ENCODE data around the gene TDRD3. TPM values are rescaled to one million over a fixed set of nuclear protein-coding genes. Genes with fewer than 3 reads are reported as not detected.

The TDRD3 gene
- total RNA-seq, 1 experiment from 2014 or later: 21.4 TPM

DNA sequence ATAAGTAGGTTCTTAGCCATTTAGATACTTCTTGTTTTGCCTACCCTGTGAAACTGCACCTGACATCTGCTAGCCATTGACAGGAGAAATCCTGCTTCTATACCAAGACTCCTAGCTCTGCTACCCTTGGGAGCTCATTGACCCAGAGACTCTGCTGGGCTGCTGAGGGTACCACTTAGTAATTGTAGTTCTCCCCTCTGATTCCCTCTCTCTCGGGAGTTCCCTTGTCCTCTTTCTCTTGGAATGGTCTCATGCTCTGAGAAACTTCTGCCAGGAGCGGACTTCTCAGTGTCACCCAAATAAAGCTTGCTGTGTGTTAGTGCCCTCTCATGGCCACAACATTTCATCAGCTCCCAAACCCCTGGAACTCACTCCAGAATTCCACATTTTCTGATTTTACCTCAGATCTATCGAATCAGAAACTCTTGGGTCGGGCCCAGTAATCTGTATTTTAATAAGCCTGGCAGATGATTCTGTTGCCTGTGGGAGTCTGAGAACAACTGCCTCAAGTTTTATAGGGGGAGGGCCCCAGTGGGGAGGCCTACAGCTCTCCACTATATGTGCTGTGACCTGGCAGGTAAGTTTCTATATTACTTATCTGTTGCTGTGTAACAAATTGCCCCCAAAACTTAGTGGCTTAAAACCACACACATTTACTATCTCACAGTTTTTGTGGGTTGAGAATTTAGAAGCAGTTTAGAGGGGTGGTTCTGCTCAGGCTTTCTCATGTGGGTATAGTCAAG, 221.1 kb downstream of the TDRD3 start:
- peak; percentile 34 for DNase-seq (ENCODE audit: unreplicated experiment)
- POLR2A ChIA-PET: no interaction called here
- intact Hi-C loops (cut with micrococcal nuclease): loop anchor here (1.0 kb wide), 2 partner anchors 145 to 169 kb away; no protein-coding TSS in a partner anchor

DNA sequence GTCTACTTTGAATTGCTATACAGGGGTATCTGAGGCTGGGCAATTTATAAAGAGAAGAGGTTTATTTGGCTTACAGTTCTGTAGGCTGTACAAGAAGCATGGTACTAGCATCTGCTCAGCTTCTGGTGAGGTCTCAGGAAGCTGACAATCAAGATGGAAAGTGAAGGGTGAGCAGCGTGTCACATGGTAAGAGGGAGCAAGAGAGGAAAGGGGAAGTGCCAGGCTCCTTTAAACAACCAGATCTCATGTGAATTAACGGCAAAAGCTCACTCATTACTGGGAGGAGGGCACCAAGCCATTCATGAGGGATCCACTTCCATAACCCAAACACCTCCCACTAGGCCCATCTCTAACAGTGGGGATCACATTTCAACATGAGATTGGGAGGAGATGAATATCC, 222.4 kb downstream of the TDRD3 start:
- no peak overlapping the region for H3K27ac Mint-ChIP-seq (ENCODE audit: low read depth, unreplicated experiment)
- peaks cover 86% of the 10 kb centered on the region for H3K27me3 Mint-ChIP-seq (ENCODE audit: insufficient read depth, unreplicated experiment)
- H3K9me3 Mint-ChIP-seq (ENCODE audit: unreplicated experiment): no peaks in the 10 kb centered on the region
- intact Hi-C loops (cut with micrococcal nuclease): no loop called here
- H3K36me3 Mint-ChIP-seq (ENCODE audit: insufficient read depth, unreplicated experiment): peaks cover 6% of the 10 kb centered on the region
- no peak for DNase-seq (ENCODE audit: unreplicated experiment)
- CTCF ChIA-PET: no interaction called here
- TF ChIP-seq, protein P1, sequence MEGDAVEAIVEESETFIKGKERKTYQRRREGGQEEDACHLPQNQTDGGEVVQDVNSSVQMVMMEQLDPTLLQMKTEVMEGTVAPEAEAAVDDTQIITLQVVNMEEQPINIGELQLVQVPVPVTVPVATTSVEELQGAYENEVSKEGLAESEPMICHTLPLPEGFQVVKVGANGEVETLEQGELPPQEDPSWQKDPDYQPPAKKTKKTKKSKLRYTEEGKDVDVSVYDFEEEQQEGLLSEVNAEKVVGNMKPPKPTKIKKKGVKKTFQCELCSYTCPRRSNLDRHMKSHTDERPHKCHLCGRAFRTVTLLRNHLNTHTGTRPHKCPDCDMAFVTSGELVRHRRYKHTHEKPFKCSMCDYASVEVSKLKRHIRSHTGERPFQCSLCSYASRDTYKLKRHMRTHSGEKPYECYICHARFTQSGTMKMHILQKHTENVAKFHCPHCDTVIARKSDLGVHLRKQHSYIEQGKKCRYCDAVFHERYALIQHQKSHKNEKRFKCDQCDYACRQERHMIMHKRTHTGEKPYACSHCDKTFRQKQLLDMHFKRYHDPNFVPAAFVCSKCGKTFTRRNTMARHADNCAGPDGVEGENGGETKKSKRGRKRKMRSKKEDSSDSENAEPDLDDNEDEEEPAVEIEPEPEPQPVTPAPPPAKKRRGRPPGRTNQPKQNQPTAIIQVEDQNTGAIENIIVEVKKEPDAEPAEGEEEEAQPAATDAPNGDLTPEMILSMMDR (IDR thresholded peaks at IDR 0.05; ENCODE audit: unreplicated experiment): no peak
- BruUV-seq (replicated peaks): no TSS peak
- H3K4me1 Mint-ChIP-seq (ENCODE audit: insufficient read depth, unreplicated experiment): no peaks in the 10 kb centered on the region
- H3K4me3 Mint-ChIP-seq (ENCODE audit: unreplicated experiment): no peak overlapping the region
- POLR2A ChIA-PET: no interaction called here

More for the DNA sequence above, 221.1 kb downstream of the TDRD3 start:
- Mint-ChIP-seq H3K9me3 (ENCODE audit: unreplicated experiment) (no peaks in the 10 kb centered on the region), H3K27me3 (ENCODE audit: insufficient read depth, unreplicated experiment) (peaks cover 87% of the 10 kb centered on the region), H3K27ac (ENCODE audit: low read depth, unreplicated experiment) (no peak overlapping the region), H3K4me1 (ENCODE audit: insufficient read depth, unreplicated experiment) (no peaks in the 10 kb centered on the region), H3K4me3 (ENCODE audit: unreplicated experiment) (no peak overlapping the region), H3K36me3 (ENCODE audit: insufficient read depth, unreplicated experiment) (peaks cover 6% of the 10 kb centered on the region)
- no TSS peak for BruUV-seq (replicated peaks)
- TF ChIP-seq, protein P1 (IDR thresholded peaks at IDR 0.05; ENCODE audit: unreplicated experiment): peak; percentile 21
- CTCF ChIA-PET: interaction anchor here (0.6 to 2.6 kb wide), 7 partner anchors 10 to 792 kb away, joined by 3 to 14 read pairs (median 4); no protein-coding TSS in a partner anchor

DNA sequence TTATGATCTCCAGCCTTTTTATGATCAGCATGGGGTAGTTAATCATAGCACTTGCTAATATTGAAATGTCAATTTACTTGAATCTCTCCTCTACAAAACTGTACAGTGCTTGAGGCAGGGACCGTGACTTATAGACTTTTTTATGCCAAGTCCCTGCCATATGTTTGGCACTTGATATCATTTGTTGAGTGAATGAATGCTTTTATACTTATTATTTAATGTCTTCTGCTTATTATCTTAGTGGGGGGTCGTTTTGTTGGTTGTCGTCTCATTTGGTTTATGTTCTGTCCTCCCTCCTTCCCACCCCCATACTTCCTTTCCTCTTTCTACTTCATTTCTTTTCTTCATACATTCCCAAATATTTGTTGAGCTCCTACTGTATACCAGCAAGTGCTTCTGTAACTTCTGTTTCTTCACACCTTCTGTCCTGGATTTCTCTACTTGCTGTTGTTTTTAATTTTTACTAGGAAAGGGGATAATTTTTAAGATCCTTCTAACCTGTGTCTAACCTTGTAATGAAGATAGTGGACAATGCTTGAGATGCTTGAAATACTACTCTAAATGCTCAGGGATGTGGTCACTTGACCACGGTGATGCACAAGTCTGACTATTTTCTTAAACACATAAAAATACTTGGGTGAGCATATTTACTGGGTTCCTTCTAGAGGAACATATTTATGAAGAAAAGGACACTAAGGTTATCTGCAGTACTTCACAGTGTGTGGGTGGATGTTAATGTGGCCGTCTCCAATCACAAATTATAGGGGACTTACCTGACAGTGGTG, 223.8 kb downstream of the TDRD3 start:
- no peak for DNase-seq (ENCODE audit: unreplicated experiment)
- CTCF ChIA-PET: no interaction called here
- H3K27me3 Mint-ChIP-seq (ENCODE audit: insufficient read depth, unreplicated experiment): peaks cover 86% of the 10 kb centered on the region
- H3K27ac Mint-ChIP-seq (ENCODE audit: low read depth, unreplicated experiment): no peak overlapping the region
- peaks cover 6% of the 10 kb centered on the region for H3K36me3 Mint-ChIP-seq (ENCODE audit: insufficient read depth, unreplicated experiment)
- TF ChIP-seq, protein P1 (IDR thresholded peaks at IDR 0.05; ENCODE audit: unreplicated experiment): no peak
- no TSS peak for BruUV-seq (replicated peaks)
- H3K4me3 Mint-ChIP-seq (ENCODE audit: unreplicated experiment): no peak overlapping the region
- H3K4me1 Mint-ChIP-seq (ENCODE audit: insufficient read depth, unreplicated experiment): no peaks in the 10 kb centered on the region
- intact Hi-C loops (cut with micrococcal nuclease): no loop called here
- POLR2A ChIA-PET: no interaction called here
- H3K9me3 Mint-ChIP-seq (ENCODE audit: unreplicated experiment): no peaks in the 10 kb centered on the region

DNA sequence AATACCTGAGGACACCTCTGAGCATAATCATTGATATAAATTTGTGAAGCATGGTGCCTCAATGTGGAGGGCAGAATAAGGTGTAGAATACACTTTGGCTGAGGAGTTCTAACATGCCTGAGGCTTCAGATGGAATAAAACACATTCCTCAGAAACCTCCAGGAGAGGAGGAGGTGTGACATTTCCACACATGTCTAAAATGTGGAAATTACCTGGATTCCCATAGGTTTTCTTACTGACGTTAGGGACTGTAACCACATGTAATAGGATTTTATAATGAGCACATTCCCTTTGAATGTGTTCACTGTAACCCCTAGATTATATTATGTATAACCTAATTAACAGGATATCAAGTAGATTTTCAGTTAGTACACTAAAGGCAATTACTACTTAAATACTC, 226.1 kb downstream of the TDRD3 start:
- no peak for DNase-seq (ENCODE audit: unreplicated experiment)
- Mint-ChIP-seq H3K36me3 (ENCODE audit: insufficient read depth, unreplicated experiment) (peaks cover 6% of the 10 kb centered on the region), H3K27ac (ENCODE audit: low read depth, unreplicated experiment) (no peak overlapping the region), H3K27me3 (ENCODE audit: insufficient read depth, unreplicated experiment) (peaks cover 85% of the 10 kb centered on the region), H3K4me3 (ENCODE audit: unreplicated experiment) (no peak overlapping the region), H3K9me3 (ENCODE audit: unreplicated experiment) (no peaks in the 10 kb centered on the region), H3K4me1 (ENCODE audit: insufficient read depth, unreplicated experiment) (no peaks in the 10 kb centered on the region)
- TF ChIP-seq, protein P1 (IDR thresholded peaks at IDR 0.05; ENCODE audit: unreplicated experiment): no peak
- CTCF ChIA-PET: interaction anchor here (0.6 kb wide), 2 partner anchors 42 to 59 kb away, joined by 3 read pairs; no protein-coding TSS in a partner anchor
- intact Hi-C loops (cut with micrococcal nuclease): no loop called here
- BruUV-seq (replicated peaks): no TSS peak
- POLR2A ChIA-PET: no interaction called here
